AG09309 (cell line): ENCODE results near the gene GPC5.

Experiments used
- DNase-seq: peaks from one replicate; pipeline ENCODE4 v3.0.0-alpha.2; 2010; ENCODE audit warnings: low read depth
- H3K4me3 ChIP-seq: 2 replicates; pipeline ENCODE4 v1.5.1; 2011; ENCODE audit warnings: mild to moderate bottlenecking, low read depth, low read length, moderate library complexity; ENCODE audit not compliant: control insufficient read depth
- TF ChIP-seq, protein P1 (sequence below): IDR thresholded peaks from 2 replicates; pipeline ENCODE4 v1.5.1; 2011; ENCODE audit warnings: mild to moderate bottlenecking, low read depth, low read length, inconsistent platforms; ENCODE audit not compliant: insufficient read depth, control insufficient read depth; ENCODE audit errors: missing control alignments

The GPC5 gene

DNA sequence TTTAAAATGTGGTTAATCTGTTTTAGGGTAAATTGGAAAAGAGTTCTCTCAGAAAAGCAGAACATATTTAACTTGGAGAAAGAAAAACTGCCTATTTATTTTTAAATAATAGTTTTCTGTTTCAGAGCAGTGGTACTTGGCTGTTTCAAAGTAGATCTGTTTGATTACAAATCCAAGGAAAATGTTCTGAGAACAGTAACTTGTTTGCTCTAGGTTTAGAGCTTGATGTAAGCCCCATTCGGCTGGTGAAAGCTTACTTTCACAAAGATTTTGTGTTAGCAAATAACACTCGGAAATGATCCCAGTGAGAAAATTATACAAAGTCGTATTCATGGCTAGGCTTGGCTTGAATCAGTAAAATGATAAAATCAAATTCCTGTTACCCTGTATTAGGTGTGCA lies 1432.4 kb downstream of the GPC5 start:
- DNase-seq: no peak
- TF ChIP-seq, protein P1, sequence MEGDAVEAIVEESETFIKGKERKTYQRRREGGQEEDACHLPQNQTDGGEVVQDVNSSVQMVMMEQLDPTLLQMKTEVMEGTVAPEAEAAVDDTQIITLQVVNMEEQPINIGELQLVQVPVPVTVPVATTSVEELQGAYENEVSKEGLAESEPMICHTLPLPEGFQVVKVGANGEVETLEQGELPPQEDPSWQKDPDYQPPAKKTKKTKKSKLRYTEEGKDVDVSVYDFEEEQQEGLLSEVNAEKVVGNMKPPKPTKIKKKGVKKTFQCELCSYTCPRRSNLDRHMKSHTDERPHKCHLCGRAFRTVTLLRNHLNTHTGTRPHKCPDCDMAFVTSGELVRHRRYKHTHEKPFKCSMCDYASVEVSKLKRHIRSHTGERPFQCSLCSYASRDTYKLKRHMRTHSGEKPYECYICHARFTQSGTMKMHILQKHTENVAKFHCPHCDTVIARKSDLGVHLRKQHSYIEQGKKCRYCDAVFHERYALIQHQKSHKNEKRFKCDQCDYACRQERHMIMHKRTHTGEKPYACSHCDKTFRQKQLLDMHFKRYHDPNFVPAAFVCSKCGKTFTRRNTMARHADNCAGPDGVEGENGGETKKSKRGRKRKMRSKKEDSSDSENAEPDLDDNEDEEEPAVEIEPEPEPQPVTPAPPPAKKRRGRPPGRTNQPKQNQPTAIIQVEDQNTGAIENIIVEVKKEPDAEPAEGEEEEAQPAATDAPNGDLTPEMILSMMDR: no peak
- H3K4me3 ChIP-seq: no peak overlapping the region

DNA sequence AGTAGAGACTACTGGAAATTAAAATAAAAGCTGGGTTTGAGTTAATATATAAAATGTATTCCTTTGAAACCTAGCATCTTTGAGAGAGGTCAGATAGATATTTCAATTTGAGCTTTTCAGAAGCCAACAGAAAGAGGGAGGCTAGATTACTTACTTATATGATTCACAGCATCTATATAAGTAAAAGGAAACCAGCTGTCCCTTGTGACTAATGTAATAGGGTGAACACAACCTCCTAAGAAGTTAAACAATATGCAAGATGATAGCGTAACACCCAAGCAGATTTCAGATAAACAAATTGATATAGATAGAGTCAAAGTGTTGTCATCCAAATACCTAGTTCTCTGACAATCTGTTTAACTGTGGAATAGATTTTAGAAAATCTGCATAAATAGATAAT lies 1434.7 kb downstream of the GPC5 start:
- H3K4me3 ChIP-seq: no peak overlapping the region
- TF ChIP-seq, protein P1: no peak
- no peak for DNase-seq

DNA sequence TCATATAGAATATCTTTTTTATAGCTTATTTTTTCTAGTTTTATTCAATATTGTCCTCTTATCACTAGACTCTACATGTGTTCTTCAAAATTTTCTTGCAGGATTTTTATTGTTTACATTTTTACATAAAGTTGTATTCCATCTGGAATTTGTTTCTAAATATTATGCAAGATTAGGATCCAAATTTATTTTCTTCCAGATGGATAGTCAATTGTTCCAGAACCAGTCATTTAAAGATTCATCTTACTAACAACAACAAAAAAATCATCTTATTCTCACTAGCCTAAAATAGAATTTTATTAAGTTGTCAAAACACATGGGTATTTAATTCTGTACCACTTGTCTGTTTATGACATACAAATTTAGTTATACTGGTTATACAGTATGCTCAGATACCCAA lies 1437.8 kb downstream of the GPC5 start:
- no peak for DNase-seq
- TF ChIP-seq, protein P1: no peak
- no peak overlapping the region for H3K4me3 ChIP-seq

DNA sequence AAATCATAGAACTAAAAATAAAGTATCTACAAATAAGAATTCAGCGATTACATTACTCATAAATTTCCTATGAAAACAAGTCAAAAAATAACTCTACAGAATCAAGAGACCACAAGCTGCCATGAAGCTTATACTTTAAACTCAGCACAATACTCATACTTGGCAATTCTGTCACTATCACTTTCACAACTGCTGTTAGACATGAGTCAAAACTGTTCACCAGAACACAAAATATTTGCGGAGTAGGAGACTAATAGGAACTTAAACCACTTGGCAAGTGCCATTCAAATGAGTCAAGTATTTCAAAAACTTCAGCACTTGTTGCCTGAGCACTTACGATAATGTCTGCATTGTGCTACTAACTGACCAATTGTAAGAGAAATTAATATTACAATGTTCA lies 1440.4 kb downstream of the GPC5 start:
- DNase-seq: peak; percentile 50
- TF ChIP-seq, protein P1: no peak
- H3K4me3 ChIP-seq: no peak overlapping the region

DNA sequence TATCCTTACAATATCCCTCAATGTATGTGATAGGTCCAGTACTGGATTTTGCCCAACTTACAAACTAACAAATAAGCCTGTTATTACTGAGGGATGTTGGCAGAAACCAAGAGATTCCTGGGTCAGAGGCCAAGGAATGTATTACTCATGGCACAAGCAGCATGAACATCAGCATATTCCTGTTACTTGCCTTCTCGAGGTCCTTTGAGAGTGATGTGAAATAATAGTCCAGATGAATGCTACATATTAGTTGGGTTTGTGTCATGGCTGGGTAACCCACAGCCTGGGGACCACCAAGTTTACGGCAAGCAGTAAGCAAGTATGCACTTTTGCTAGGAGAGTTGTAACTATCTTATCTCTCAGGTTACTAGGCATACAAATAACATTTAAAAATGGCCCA lies 1443.7 kb downstream of the GPC5 start:
- TF ChIP-seq, protein P1: no peak
- peak; percentile 8 for DNase-seq

DNA sequence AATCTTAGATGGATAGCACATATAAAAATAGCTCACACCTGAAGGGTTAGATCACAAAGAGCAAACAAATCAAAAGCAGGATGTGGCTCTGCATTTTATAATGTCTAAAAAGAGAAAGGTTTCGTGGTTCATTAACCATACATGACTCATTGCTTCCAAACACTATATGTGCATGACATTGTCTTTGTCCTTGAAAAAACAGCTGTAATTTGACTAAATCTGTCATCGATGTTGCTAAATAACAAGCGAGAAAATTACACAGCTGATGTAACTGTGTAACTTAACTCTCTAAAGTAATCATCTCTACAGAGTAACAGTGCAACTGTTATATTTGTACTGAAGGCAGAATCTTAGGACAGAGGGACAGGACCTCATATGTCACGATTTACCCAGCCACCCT lies 1445.1 kb downstream of the GPC5 start:
- no peak for DNase-seq
- TF ChIP-seq, protein P1: no peak

More for the DNA sequence above, 1443.7 kb downstream of the GPC5 start:
- no peak overlapping the region for H3K4me3 ChIP-seq

DNA sequence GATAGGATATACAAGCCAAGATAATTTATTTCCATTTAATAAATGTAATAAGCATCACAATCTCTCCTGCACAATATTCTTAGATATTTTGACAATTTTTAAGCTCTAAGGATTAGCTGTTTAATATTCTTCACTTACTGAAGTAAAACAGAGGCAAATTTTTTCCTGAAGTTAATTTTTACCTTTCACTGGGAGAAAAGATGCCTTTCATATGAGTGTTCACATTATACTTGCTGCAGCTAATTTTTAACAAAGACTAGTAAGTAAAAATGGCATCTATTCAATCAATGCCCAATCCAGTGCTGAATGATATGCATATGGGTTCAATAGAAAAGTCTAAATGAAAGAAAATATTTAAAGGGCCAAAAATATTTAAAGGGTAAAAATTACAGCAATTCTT lies 1451.0 kb downstream of the GPC5 start:
- H3K4me3 ChIP-seq: no peak overlapping the region
- no peak for DNase-seq
- TF ChIP-seq, protein P1: no peak

More for the DNA sequence above, 1445.1 kb downstream of the GPC5 start:
- H3K4me3 ChIP-seq: no peak overlapping the region
